ENCODE measurements around the gene ATP5PD.

The ATP5PD gene

GRCh38 chr17:75046407-75047289, at the start of gene ATP5PD, which contains the start of gene KCTD2:
ATP5PD (minus strand) TSS chr17:75046969; CDS start chr17:75042650, 4,319 bp downstream.
KCTD2 (plus strand) TSS chr17:75047225; CDS start chr17:75047251, 26 bp downstream.
- peak; percentile 86 for DNase-seq (ENCODE audit: extremely low read depth, low read depth)
- no peak for TF ChIP-seq CTCF (IDR thresholded peaks at IDR 0.05; ENCODE audit: low read depth, low read length, missing control alignments)
- peak within 1 kb of the TSS; percentile 95 for H3K4me3 ChIP-seq (replicated peaks; ENCODE audit: low read depth, low read length)

GRCh38 chr17:75096082-75096625, 49.4 kb upstream of the ATP5PD start:
- no peak overlapping the region for H3K4me3 ChIP-seq (replicated peaks; ENCODE audit: low read depth, low read length)
- DNase-seq (ENCODE audit: extremely low read depth, low read depth) = no peak
- TF ChIP-seq CTCF (IDR thresholded peaks at IDR 0.05; ENCODE audit: low read depth, low read length, missing control alignments) = no peak

GRCh38 chr17:75094871-75095399, 48.2 kb upstream of the ATP5PD start:
- H3K4me3 ChIP-seq (replicated peaks; ENCODE audit: low read depth, low read length) = no peak overlapping the region
- TF ChIP-seq CTCF (IDR thresholded peaks at IDR 0.05; ENCODE audit: low read depth, low read length, missing control alignments) = no peak
- no peak for DNase-seq (ENCODE audit: extremely low read depth, low read depth)

- no peak for DNase-seq (ENCODE audit: extremely low read depth, low read depth)
- no peak for TF ChIP-seq CTCF (IDR thresholded peaks at IDR 0.05; ENCODE audit: low read depth, low read length, missing control alignments)
- no peak overlapping the region for H3K4me3 ChIP-seq (replicated peaks; ENCODE audit: low read depth, low read length)
These were observed 46.9 kb upstream of the ATP5PD start for GRCh38 chr17:75093548-75094158.

GRCh38 chr17:75091855-75092327, 45.1 kb upstream of the ATP5PD start:
- TF ChIP-seq CTCF (IDR thresholded peaks at IDR 0.05; ENCODE audit: low read depth, low read length, missing control alignments) = no peak
- H3K4me3 ChIP-seq (replicated peaks; ENCODE audit: low read depth, low read length) = peak overlapping the region; percentile 19; the same call in 1 of the 2 replicates
- DNase-seq (ENCODE audit: extremely low read depth, low read depth) = no peak
